ENCODE data around the gene ARHGEF26. TPM values are rescaled to one million over a fixed set of nuclear protein-coding genes. Genes with fewer than 3 reads are reported as not detected.

Gene ARHGEF26
- total and polyA plus RNA-seq, 7 donors, result 2.3 to 125 (median 48.4) TPM

DNA sequence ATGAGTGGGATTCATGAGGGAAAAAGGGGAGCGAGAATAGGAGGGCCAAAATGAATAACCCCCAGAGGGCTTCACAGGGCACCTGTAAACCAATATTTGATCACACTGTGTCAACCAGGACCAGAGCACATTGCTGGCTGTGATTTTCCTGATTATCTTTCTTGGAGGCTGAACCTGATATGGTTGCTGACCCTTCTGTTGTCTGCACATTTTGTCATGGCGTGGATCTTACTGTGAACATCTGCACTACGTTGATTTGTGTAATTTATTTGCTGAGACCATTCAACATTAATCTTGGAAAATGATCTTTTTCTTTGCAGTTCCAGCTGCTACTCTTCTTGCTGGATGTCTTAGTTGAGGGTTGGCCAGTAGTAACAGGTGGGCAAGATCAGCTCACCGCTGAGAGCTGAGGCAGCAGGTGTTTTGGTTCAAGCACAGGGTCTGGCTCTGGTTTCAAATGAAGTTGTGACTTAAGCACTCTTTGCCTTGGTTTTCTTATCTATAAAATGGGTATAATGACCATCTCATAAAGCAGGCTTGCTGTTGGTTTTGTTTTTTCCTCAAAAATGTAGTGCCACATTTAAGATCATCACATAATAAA, 61.2 kb downstream of the ARHGEF26 start:
- H3K4me3 ChIP-seq, result no peak overlapping the region
- H3K9me3 ChIP-seq, result no peaks in the 10 kb centered on the region
- peaks cover 0 to under 1% (median 0%) of the 10 kb centered on the region in 4 donors for H3K36me3 ChIP-seq
- DNase-seq, result peak; percentile 70
- intact Hi-C loops (cut with DNase I), result loop anchor here (5.0 kb wide), 1 partner anchor 60 kb away; the partner anchor contains the start of gene ARHGEF26
- no peaks in the 10 kb centered on the region for H3K27me3 ChIP-seq
- TF ChIP-seq EP300 (IDR thresholded peaks at IDR 0.05), result no peak
- TF ChIP-seq POLR2AphosphoS5 (IDR thresholded peaks at IDR 0.05), result peak in 2 of 4 donors; percentile 60 to 61
- WGBS, 2 donors, result 86 to 93% methylated on average over 4 of the region's 4 CpGs
- peak overlapping the region; percentile 74 to 87 (median 84) for H3K27ac ChIP-seq
- peaks cover 0 to 61% (median 51%) of the 10 kb centered on the region in 4 donors for H3K4me1 ChIP-seq

DNA sequence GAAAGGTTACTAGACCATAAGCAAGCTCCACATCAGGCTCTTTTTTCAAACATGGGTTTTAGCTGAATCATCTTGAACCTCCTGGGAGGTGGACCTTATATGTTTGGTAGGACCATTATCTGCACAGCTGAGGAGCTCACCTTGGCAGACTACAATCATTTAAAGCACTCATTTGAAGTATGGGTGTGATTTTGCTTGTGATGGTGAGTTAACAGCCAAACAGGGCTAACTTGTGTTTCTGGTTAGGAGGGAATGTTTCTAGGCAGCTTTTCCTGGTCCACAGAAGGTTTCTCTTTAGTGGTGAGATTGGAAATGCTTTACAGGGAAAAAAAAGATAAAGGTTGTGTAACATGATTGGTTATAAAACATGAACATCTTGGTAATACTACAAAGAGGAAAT, 61.8 kb downstream of the ARHGEF26 start:
- TF ChIP-seq POLR2A (IDR thresholded peaks at IDR 0.05) (no peak), EP300 (IDR thresholded peaks at IDR 0.05) (no peak), POLR2AphosphoS5 (IDR thresholded peaks at IDR 0.05) (no peak)
- TF ChIP-seq, protein P1, sequence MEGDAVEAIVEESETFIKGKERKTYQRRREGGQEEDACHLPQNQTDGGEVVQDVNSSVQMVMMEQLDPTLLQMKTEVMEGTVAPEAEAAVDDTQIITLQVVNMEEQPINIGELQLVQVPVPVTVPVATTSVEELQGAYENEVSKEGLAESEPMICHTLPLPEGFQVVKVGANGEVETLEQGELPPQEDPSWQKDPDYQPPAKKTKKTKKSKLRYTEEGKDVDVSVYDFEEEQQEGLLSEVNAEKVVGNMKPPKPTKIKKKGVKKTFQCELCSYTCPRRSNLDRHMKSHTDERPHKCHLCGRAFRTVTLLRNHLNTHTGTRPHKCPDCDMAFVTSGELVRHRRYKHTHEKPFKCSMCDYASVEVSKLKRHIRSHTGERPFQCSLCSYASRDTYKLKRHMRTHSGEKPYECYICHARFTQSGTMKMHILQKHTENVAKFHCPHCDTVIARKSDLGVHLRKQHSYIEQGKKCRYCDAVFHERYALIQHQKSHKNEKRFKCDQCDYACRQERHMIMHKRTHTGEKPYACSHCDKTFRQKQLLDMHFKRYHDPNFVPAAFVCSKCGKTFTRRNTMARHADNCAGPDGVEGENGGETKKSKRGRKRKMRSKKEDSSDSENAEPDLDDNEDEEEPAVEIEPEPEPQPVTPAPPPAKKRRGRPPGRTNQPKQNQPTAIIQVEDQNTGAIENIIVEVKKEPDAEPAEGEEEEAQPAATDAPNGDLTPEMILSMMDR (IDR thresholded peaks at IDR 0.05), result no peak
- peaks cover 0 to 6% (median 0%) of the 10 kb centered on the region in 4 donors for H3K36me3 ChIP-seq
- intact Hi-C loops (cut with DNase I), result loop anchor here (5.0 kb wide), 1 partner anchor 61 kb away; the partner anchor contains the start of gene ARHGEF26
- H3K27me3 ChIP-seq, result no peaks in the 10 kb centered on the region
- H3K4me1 ChIP-seq, result peaks cover 0 to 56% (median 49%) of the 10 kb centered on the region in 4 donors
- DNase-seq, result no peak
- H3K4me3 ChIP-seq, result no peak overlapping the region
- peak overlapping the region; percentile 74 to 87 (median 84) for H3K27ac ChIP-seq
- H3K9me3 ChIP-seq, result no peaks in the 10 kb centered on the region

DNA sequence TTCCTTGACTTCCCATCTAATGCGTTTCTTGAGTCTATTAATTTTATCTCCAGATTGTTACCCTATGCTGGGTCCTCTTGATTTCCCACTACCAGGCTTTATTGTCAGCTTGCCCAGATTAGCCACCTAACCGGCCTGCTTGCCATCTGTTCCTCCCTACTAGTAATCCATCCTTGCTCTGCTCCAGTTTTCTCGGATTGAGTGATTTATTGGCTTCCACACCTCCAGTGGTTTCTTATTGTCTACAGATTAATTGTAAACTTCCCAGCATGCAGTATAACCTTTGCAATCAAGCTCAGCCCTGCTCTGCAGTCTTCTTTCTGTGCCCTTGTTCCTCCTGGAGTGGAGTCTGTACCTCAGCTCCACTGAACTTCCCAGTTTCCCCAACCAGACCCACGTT, 63.4 kb downstream of the ARHGEF26 start:
- TF ChIP-seq POLR2AphosphoS5 (IDR thresholded peaks at IDR 0.05), result no peak
- TF ChIP-seq EP300 (IDR thresholded peaks at IDR 0.05), result no peak
- TF ChIP-seq, protein P1 (IDR thresholded peaks at IDR 0.05), result no peak
- TF ChIP-seq POLR2A (IDR thresholded peaks at IDR 0.05), result no peak
- intact Hi-C loops (cut with DNase I), result loop anchor here (5.0 kb wide), 1 partner anchor 62 kb away; the partner anchor contains the start of gene ARHGEF26
- Histone ChIP-seq H3K36me3 (peaks cover 0 to 22% (median 0%) of the 10 kb centered on the region in 4 donors), H3K4me3 (no peak overlapping the region), H3K9me3 (no peaks in the 10 kb centered on the region), H3K27ac (peak overlapping the region in 3 of 4 donors; percentile 83 to 87 (median 86)), H3K27me3 (no peaks in the 10 kb centered on the region), H3K4me1 (peaks cover 0 to 55% (median 41%) of the 10 kb centered on the region in 4 donors)
- 43 to 71% methylated on average over 4 of the region's 4 CpGs for WGBS, 2 donors
- DNase-seq, result no peak

DNA sequence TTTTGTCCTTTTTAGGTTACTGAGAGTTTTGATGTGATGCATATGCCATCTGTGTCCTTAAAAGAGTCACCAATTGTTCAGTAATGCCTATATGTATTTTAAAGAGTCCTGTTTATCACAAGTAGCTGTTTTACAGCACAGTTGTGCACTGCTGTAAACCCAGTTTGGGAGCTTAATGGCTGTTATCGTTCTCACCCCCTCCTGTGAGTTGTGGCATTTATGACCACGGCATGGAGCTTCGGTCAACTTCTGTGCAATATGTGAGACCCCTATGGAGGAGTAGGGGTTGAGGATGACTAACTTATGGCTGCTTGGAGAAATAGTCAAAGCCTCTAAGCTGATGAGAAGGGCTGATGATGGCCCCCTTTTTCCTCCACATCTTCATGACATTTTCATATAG, 67.2 kb downstream of the ARHGEF26 start:
- Histone ChIP-seq H3K36me3 (peaks cover 0 to 44% (median 6%) of the 10 kb centered on the region in 4 donors), H3K27ac (no peak overlapping the region), H3K9me3 (no peaks in the 10 kb centered on the region), H3K4me3 (no peak overlapping the region), H3K27me3 (no peaks in the 10 kb centered on the region), H3K4me1 (peaks cover 0 to 34% (median 20%) of the 10 kb centered on the region in 4 donors)
- TF ChIP-seq POLR2AphosphoS5 (IDR thresholded peaks at IDR 0.05) (no peak), POLR2A (IDR thresholded peaks at IDR 0.05) (no peak), EP300 (IDR thresholded peaks at IDR 0.05) (no peak)
- TF ChIP-seq, protein P1 (IDR thresholded peaks at IDR 0.05), result no peak
- intact Hi-C loops (cut with DNase I), result no loop called here
- WGBS, 2 donors, result 82 to 88% methylated on average over 3 of the region's 3 CpGs
- DNase-seq, result no peak

DNA sequence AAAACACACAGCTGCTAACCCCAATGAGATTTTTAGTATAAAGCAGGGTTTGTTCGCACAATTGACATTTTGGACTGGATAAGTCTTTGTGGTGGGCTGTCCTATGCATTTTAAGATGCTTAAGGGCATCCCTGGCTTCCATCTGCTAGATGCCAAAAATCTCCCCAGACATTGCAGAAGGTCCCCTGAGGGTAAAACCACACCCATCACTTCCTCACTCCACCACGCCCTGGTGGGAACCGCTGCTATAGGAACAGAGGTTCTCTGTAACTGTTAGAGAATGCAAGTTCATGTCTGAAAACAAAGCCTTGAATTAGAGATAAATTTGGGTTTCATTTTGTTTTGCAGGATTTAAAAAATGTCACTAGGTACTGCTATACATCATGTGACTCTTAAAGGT, 67.7 kb downstream of the ARHGEF26 start:
- Histone ChIP-seq H3K4me3 (no peak overlapping the region), H3K27ac (no peak overlapping the region), H3K27me3 (no peaks in the 10 kb centered on the region), H3K4me1 (peaks cover 0 to 34% (median 21%) of the 10 kb centered on the region in 4 donors), H3K9me3 (no peaks in the 10 kb centered on the region), H3K36me3 (peaks cover 0 to 45% (median 6%) of the 10 kb centered on the region in 4 donors)
- intact Hi-C loops (cut with DNase I), result no loop called here
- 67 to 76% methylated on average over 3 of the region's 3 CpGs for whole genome bisulfite sequencing, 2 donors
- no peak for DNase-seq
- TF ChIP-seq EP300 (IDR thresholded peaks at IDR 0.05) (no peak), POLR2AphosphoS5 (IDR thresholded peaks at IDR 0.05) (no peak), POLR2A (IDR thresholded peaks at IDR 0.05) (no peak)
- TF ChIP-seq, protein P1 (IDR thresholded peaks at IDR 0.05), result no peak

Measured in sigmoid colon (tissue), 7 donors.